ENCODE data around the gene RORC. TPM values are rescaled to one million over a fixed set of nuclear protein-coding genes. Genes with fewer than 3 reads are reported as not detected.

RORC gene
- total and polyA plus RNA-seq, 2 of the 8 experiments (the other 6 are each of a cell fraction or from before 2014, with no cell fraction given) = 0.44 to 0.54 TPM

- TF ChIP-seq TAF7 (optimal IDR thresholded peaks at IDR 0.05; ENCODE audit: borderline replicate concordance, low read depth, low read length) = no peak
These were observed 18.2 kb downstream of the RORC start (continued) for GRCh38 chr1:151813271-151813977.

Data from H1 (cell line).